Measurements from ENCODE around the gene TBATA.

Gene TBATA

DNA sequence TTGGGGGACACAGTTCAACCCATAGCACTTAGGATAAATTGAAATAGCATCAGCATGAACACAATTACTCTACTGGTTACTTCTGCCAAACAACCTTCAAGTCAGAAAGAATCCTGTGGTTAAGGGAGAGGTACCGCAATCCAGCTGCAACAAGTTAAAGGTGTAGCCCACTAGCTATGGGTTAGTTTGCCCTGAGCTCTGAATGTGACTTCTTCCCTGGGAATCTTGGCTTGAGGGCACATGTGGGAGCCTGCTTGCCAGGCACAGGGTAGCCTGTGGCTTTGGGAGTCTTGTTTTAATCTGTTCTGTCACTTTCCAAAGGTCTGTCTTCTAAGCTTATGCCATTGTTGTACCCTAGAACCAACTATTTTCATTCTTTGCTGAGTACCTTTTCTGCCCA lies 21.7 kb upstream of the TBATA start:
- TF ChIP-seq, protein P1, sequence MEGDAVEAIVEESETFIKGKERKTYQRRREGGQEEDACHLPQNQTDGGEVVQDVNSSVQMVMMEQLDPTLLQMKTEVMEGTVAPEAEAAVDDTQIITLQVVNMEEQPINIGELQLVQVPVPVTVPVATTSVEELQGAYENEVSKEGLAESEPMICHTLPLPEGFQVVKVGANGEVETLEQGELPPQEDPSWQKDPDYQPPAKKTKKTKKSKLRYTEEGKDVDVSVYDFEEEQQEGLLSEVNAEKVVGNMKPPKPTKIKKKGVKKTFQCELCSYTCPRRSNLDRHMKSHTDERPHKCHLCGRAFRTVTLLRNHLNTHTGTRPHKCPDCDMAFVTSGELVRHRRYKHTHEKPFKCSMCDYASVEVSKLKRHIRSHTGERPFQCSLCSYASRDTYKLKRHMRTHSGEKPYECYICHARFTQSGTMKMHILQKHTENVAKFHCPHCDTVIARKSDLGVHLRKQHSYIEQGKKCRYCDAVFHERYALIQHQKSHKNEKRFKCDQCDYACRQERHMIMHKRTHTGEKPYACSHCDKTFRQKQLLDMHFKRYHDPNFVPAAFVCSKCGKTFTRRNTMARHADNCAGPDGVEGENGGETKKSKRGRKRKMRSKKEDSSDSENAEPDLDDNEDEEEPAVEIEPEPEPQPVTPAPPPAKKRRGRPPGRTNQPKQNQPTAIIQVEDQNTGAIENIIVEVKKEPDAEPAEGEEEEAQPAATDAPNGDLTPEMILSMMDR (IDR thresholded peaks at IDR 0.05; ENCODE audit: unreplicated experiment in 3 of 3) = no peak
- no peaks in the 10 kb centered on the region for H3K27me3 Mint-ChIP-seq (ENCODE audit: low read depth)
- H3K27ac Mint-ChIP-seq = no peak overlapping the region
- peaks cover 7% of the 10 kb centered on the region for H3K9me3 Mint-ChIP-seq
- H3K4me3 Mint-ChIP-seq = no peak overlapping the region
- H3K4me1 Mint-ChIP-seq = peaks cover 2% of the 10 kb centered on the region
- peaks cover 5% of the 10 kb centered on the region for H3K36me3 Mint-ChIP-seq (ENCODE audit: low read depth)

DNA sequence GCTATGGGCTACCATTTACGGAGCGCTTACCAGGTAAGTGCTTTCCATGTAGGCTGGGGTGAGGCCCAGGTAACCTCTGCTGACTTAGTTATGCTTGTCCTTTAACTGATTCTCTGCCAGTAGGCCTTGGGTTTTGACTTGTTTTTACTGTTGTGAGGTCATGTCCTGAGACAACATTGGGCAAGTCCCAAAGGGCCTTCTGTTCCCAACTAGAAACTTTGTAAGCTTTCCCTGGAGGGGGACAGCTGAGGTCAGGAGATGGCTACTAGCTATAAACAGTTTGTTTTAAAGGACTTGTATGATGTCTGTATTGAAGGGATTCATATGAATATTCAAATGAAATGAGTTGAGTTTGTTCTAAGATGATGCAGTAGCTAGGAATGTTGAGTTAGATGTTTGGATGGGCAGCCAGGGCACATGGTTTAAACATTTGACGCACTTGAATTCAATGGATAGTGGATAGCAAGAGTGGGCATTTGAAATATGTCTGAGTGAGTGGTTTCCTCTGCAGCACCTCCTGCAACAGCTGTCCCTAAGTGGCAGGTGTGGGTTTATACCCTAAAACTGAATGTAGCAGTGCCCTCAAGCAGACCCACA lies 20.5 kb upstream of the TBATA start:
- peaks cover 9% of the 10 kb centered on the region for H3K9me3 Mint-ChIP-seq
- no peaks in the 10 kb centered on the region for H3K27me3 Mint-ChIP-seq (ENCODE audit: low read depth)
- TF ChIP-seq, protein P1 (IDR thresholded peaks at IDR 0.05; ENCODE audit: unreplicated experiment in 3 of 3) = no peak
- H3K4me3 Mint-ChIP-seq = no peak overlapping the region
- H3K27ac Mint-ChIP-seq = no peak overlapping the region
- no peaks in the 10 kb centered on the region for H3K4me1 Mint-ChIP-seq
- peaks cover 5% of the 10 kb centered on the region for H3K36me3 Mint-ChIP-seq (ENCODE audit: low read depth)

DNA sequence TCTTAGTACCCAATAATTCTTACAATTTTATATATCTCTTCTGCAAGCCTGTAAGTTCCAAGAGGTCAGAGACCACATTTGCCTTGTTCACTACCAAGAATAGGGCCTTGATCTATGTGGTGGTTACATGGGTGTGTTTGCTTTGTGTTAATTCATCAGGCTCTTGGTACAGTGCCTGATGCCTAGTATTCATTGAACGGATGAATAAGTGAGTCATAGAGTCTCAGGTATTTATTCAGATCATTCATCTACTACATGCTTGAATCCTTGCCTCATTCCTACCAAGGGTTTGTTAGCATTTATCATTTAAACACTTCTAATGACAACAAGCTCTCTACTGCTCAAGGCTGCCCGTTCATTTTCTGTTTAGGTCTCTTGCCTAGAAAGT lies 19.2 kb upstream of the TBATA start:
- TF ChIP-seq, protein P1 (IDR thresholded peaks at IDR 0.05; ENCODE audit: unreplicated experiment in 3 of 3) = no peak
- H3K27me3 Mint-ChIP-seq (ENCODE audit: low read depth) = no peaks in the 10 kb centered on the region
- H3K9me3 Mint-ChIP-seq = peaks cover 11% of the 10 kb centered on the region
- no peaks in the 10 kb centered on the region for H3K4me1 Mint-ChIP-seq
- no peak overlapping the region for H3K4me3 Mint-ChIP-seq
- H3K27ac Mint-ChIP-seq = no peak overlapping the region
- peaks cover 5% of the 10 kb centered on the region for H3K36me3 Mint-ChIP-seq (ENCODE audit: low read depth)

DNA sequence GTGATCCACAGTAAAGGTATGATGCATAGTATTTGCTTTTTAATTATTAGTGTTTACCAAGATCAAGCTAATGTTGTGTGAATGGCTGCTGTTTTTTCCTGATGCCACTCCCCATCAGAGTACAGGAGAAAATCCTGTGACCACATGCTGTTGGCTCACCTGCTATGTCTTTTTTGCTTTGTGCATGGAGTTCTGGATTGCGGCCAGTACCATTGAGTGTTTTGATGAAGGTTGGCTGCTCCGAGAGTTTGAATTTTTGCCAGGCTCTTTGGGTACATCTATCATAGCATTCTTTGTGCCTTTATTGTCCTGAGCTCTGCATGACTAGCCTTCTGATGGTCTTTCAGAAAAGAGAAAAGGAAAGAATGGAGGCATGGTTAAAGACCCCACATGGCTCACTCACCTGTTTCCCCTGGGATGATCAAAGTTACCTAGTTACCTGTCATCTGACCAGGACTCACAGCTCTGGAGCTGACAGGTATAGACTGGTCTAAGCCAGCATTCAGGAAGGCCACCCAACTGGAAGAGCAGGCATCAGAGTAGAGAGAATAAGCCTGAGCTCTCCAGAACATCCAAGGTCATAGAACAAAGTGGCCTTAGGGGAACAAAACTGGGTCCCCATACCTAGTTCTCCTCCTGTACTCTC lies 18.7 kb upstream of the TBATA start:
- Mint-ChIP-seq H3K9me3 (peaks cover 12% of the 10 kb centered on the region), H3K4me3 (no peak overlapping the region), H3K36me3 (ENCODE audit: low read depth) (peaks cover 3% of the 10 kb centered on the region), H3K27me3 (ENCODE audit: low read depth) (no peaks in the 10 kb centered on the region), H3K4me1 (no peaks in the 10 kb centered on the region), H3K27ac (no peak overlapping the region)
- TF ChIP-seq, protein P1 (IDR thresholded peaks at IDR 0.05; ENCODE audit: unreplicated experiment in 3 of 3) = no peak

DNA sequence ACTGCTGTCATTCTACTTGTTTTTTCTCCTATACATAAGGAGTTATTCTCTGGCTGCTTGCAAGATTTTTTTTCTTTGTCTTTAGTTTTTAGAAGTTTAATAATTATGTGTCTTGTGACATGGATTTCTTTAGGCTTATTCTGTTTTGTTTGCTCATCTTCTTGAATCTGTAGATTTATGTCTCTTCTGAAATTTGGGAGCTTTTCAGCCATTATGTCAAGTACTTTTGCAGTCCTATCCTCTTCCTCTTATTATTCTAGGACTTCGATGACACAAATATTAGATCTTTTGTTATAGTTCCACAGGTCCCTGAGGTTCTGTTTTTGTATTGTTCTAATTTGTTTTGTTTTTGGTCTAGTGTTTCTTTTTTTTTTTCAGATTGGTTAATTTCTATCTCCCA lies 16.7 kb upstream of the TBATA start:
- Mint-ChIP-seq H3K36me3 (ENCODE audit: low read depth) (no peaks in the 10 kb centered on the region), H3K27ac (no peak overlapping the region), H3K4me1 (no peaks in the 10 kb centered on the region), H3K27me3 (ENCODE audit: low read depth) (no peaks in the 10 kb centered on the region), H3K4me3 (no peak overlapping the region), H3K9me3 (peaks cover 17% of the 10 kb centered on the region)
- TF ChIP-seq, protein P1 (IDR thresholded peaks at IDR 0.05; ENCODE audit: unreplicated experiment in 3 of 3) = no peak

DNA sequence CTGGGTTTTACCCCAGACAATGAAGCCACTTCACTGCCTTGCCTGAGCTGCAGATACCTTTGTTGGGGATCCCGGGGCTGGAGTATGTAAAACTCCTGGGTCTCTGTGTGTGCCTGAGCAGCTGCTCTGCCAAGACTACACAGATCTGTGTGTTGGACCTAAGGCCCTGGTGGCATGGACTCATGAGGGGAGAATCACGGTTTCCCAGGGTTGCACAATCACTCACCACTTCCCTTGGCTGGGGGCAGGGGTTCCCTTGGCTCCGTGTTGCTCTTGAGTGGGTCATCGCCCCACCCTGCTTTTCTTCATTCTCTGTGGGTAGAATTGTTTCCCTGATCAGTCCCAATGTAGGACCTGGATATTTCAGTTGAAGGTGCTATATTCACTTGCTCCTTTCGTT lies 13.9 kb upstream of the TBATA start:
- Mint-ChIP-seq H3K27me3 (ENCODE audit: low read depth) (no peaks in the 10 kb centered on the region), H3K4me3 (no peak overlapping the region), H3K36me3 (ENCODE audit: low read depth) (no peaks in the 10 kb centered on the region), H3K27ac (no peak overlapping the region), H3K4me1 (no peaks in the 10 kb centered on the region), H3K9me3 (peaks cover 22% of the 10 kb centered on the region)
- TF ChIP-seq, protein P1 (IDR thresholded peaks at IDR 0.05; ENCODE audit: unreplicated experiment in 3 of 3) = no peak

Measured in nephron (organoid).